C4-2B (cell line): ENCODE results near the gene HLA-DQA1.

Experiments
- ZFX ChIP-seq: fragments of 450-650 bp; IDR thresholded peaks from 2 replicates; pipeline ENCODE4 v1.6.1; 2017
- TF ChIP-seq, protein P1 (sequence below): fragments of 450-650 bp; conservative IDR thresholded peaks from 2 replicates; pipeline ENCODE4 v1.5.1; 2017; ENCODE audit warnings: mild to moderate bottlenecking

DNA sequence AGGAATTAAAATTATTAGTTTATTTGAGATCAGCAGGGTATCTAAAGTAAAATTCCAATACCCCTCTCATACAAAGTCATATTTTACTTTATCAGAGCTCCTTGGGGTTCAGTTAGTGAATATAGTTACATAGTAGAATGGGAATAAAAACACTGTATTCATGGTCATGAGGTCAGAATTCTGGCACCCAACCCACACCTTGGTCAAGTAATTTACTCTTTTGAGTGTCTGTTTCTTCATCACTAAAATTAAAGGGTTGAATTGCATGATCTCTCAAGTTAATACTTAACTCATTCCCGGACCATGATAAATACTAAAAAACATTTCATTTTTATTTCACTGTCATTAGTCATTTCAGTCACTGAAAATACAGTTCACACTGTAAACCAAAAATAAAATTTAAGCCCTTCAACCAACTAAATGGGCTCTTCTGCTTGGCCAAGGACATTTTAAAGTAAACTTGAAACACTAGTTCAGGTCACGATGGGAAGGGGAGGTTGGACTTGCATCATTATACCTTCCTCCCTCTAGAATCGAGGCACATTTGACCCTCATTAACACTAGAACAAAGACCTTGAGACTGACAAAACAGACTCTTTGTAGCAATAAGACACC, 26.4 kb upstream of the HLA-DQA1 start:
- TF ChIP-seq, protein P1, sequence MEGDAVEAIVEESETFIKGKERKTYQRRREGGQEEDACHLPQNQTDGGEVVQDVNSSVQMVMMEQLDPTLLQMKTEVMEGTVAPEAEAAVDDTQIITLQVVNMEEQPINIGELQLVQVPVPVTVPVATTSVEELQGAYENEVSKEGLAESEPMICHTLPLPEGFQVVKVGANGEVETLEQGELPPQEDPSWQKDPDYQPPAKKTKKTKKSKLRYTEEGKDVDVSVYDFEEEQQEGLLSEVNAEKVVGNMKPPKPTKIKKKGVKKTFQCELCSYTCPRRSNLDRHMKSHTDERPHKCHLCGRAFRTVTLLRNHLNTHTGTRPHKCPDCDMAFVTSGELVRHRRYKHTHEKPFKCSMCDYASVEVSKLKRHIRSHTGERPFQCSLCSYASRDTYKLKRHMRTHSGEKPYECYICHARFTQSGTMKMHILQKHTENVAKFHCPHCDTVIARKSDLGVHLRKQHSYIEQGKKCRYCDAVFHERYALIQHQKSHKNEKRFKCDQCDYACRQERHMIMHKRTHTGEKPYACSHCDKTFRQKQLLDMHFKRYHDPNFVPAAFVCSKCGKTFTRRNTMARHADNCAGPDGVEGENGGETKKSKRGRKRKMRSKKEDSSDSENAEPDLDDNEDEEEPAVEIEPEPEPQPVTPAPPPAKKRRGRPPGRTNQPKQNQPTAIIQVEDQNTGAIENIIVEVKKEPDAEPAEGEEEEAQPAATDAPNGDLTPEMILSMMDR: no peak
- TF ChIP-seq ZFX: no peak
